ENCODE results near the gene GNAQ.
"Not testable (repeated sequence)": the region's sequence is repeated elsewhere in the genome, so short reads cannot be mapped to it uniquely, and the experiment has no call there.

GNAQ gene

GRCh38 chr9:77763566-77763965, 268.0 kb downstream of the GNAQ start:
- DNase-seq: no peak

GRCh38 chr9:77760919-77761318, 270.7 kb downstream of the GNAQ start:
- not testable (repeated sequence) for DNase-seq

GRCh38 chr9:77759391-77759790, 272.2 kb downstream of the GNAQ start:
- DNase-seq: no peak

- DNase-seq: no peak
Observed at GRCh38 chr9:77756449-77756848, 275.2 kb downstream of the GNAQ start.

- no peak for DNase-seq
Observed at GRCh38 chr9:77753180-77753579, 278.4 kb downstream of the GNAQ start.

GRCh38 chr9:77752554-77752953, 279.1 kb downstream of the GNAQ start:
- DNase-seq: no peak

- DNase-seq: peak; percentile 22 to 66
Observed at GRCh38 chr9:77751341-77752091, 280.1 kb downstream of the GNAQ start.

- no peak for DNase-seq
Observed at GRCh38 chr9:77750981-77751340, 280.6 kb downstream of the GNAQ start.

- DNase-seq: peak; percentile 17 to 28
Observed at GRCh38 chr9:77750284-77750683, 281.3 kb downstream of the GNAQ start.

- DNase-seq: no peak
Observed at GRCh38 chr9:77748214-77748772, 283.3 kb downstream of the GNAQ start.

- no peak for DNase-seq
Observed at GRCh38 chr9:77747163-77747562, 284.4 kb downstream of the GNAQ start.

- DNase-seq: no peak
Observed at GRCh38 chr9:77744841-77745430, 286.7 kb downstream of the GNAQ start.

- DNase-seq: no peak
Observed at GRCh38 chr9:77743386-77743785, 288.2 kb downstream of the GNAQ start.

GRCh38 chr9:77738932-77739331, 292.7 kb downstream of the GNAQ start:
- DNase-seq: no peak

GRCh38 chr9:77735494-77735893, 296.1 kb downstream of the GNAQ start:
- DNase-seq: no peak

- DNase-seq: no peak
Observed at GRCh38 chr9:77731930-77732329, 299.7 kb downstream of the GNAQ start.

GRCh38 chr9:77731008-77731698, 300.5 kb downstream of the GNAQ start:
- DNase-seq: no peak

- no peak for DNase-seq
Observed at GRCh38 chr9:77729177-77729576, 302.4 kb downstream of the GNAQ start.

GRCh38 chr9:77726814-77727213, 304.8 kb downstream of the GNAQ start:
- no peak for DNase-seq

GRCh38 chr9:77726289-77726688, 305.3 kb downstream of the GNAQ start:
- no peak for DNase-seq

GRCh38 chr9:77725820-77726219, 305.8 kb downstream of the GNAQ start:
- DNase-seq: no peak

- DNase-seq: no peak
Observed at GRCh38 chr9:77725046-77725694, 306.4 kb downstream of the GNAQ start.

- not testable (repeated sequence) for DNase-seq
Observed at GRCh38 chr9:77721156-77721555, 310.5 kb downstream of the GNAQ start.

Data from inflammatory macrophage treated with lipopolysaccharide for 1 hour (primary cell).